SK-N-SH (cell line): Measurements from ENCODE around the gene GPR89B.
"Not testable (repeated sequence)": the region's sequence is repeated elsewhere in the genome, so short reads cannot be mapped to it uniquely, and the experiment has no call there.

Source experiments
- FOSL2 ChIP-seq: IDR thresholded peaks from 2 replicates; pipeline ENCODE4 v1.4.0; 2012; ENCODE audit warnings: low read depth, mild to moderate bottlenecking, moderate library complexity, borderline replicate concordance
- GABPA ChIP-seq: IDR thresholded peaks from 2 replicates; pipeline ENCODE4 v1.4.0; 2012; ENCODE audit warnings: low read depth, mild to moderate bottlenecking
- TF ChIP-seq, protein P1 (sequence below): fragments of 200-600 bp; sonication (generic); IDR thresholded peaks from 2 replicates; pipeline ENCODE4 v1.6.1; 2017; ENCODE audit warnings: antibody characterized with exemption, mild to moderate bottlenecking, moderate library complexity
- TF ChIP-seq, protein P2 (sequence below): fragments of 150-350 bp; IDR thresholded peaks from 2 replicates; pipeline ENCODE4 v1.6.1; 2017; ENCODE audit warnings: antibody characterized with exemption, low read length, low read depth, borderline replicate concordance

- TF ChIP-seq, protein P1, sequence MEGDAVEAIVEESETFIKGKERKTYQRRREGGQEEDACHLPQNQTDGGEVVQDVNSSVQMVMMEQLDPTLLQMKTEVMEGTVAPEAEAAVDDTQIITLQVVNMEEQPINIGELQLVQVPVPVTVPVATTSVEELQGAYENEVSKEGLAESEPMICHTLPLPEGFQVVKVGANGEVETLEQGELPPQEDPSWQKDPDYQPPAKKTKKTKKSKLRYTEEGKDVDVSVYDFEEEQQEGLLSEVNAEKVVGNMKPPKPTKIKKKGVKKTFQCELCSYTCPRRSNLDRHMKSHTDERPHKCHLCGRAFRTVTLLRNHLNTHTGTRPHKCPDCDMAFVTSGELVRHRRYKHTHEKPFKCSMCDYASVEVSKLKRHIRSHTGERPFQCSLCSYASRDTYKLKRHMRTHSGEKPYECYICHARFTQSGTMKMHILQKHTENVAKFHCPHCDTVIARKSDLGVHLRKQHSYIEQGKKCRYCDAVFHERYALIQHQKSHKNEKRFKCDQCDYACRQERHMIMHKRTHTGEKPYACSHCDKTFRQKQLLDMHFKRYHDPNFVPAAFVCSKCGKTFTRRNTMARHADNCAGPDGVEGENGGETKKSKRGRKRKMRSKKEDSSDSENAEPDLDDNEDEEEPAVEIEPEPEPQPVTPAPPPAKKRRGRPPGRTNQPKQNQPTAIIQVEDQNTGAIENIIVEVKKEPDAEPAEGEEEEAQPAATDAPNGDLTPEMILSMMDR, result not testable (repeated sequence)
- TF ChIP-seq GABPA, FOSL2: not testable (repeated sequence)
- TF ChIP-seq, protein P2, sequence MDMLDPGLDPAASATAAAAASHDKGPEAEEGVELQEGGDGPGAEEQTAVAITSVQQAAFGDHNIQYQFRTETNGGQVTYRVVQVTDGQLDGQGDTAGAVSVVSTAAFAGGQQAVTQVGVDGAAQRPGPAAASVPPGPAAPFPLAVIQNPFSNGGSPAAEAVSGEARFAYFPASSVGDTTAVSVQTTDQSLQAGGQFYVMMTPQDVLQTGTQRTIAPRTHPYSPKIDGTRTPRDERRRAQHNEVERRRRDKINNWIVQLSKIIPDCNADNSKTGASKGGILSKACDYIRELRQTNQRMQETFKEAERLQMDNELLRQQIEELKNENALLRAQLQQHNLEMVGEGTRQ, result not testable (repeated sequence)
Measured at GRCh38 chr1:148038462-148039333, 110.5 kb downstream of the GPR89B start.
